ENCODE data around the gene CHMP4A. TPM values are rescaled to one million over a fixed set of nuclear protein-coding genes. Genes with fewer than 3 reads are reported as not detected.
"Not testable (repeated sequence)": the region's sequence is repeated elsewhere in the genome, so short reads cannot be mapped to it uniquely, and the experiment has no call there.

The CHMP4A gene
- polyA plus RNA-seq, 3 donors = 50.6 to 70.2 (median 58.2) TPM

DNA sequence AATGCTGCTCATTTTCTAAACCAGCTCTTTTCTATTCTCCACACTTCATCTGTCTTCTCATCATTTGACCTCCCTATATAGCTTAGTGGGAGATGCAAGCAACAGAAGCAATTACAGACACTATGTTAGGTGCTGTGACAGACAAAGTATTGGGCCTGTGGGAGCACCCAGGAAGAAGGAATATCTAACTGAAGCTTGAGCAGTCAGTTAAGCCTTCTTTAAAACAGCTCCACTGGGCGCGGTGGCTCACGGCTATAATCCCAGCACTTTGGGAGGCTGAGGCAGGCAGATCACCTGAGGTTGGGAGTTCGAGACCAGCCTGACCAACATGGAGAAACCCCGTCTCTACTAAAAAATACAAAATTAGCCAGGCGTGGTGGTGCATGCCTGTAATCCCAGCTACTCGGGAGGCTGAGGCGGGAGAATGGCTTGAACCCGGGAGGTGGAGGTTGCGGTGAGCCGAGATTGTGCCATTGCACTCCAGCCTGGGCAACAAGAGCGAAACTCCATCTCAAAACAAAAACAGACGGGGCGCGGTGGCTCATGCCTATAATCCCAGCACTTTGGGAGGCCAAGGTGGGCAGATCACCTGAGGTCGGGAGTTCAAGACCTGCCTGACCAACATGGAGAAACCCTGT lies 9.9 kb downstream of the CHMP4A start:
- DNase-seq = not testable (repeated sequence)

DNA sequence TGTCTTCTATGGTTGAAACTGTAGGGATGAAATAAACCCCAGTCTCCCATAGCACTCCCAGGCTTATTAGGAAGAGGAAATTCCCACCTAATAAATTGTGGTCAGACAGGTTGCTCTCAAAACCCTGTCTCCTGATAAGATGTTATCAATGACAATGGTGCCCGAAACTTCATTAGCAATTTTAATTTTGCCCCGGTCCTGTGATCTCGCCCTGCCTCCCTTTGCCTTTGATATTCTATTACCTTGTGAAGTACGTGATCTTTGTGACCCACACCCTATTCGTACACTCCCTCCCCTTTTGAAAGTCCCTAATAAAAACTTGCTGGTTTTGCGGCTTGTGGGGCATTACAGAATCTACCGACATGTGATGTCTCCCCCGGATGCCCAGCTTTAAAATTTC lies 10.8 kb downstream of the CHMP4A start:
- not testable (repeated sequence) for DNase-seq

DNA sequence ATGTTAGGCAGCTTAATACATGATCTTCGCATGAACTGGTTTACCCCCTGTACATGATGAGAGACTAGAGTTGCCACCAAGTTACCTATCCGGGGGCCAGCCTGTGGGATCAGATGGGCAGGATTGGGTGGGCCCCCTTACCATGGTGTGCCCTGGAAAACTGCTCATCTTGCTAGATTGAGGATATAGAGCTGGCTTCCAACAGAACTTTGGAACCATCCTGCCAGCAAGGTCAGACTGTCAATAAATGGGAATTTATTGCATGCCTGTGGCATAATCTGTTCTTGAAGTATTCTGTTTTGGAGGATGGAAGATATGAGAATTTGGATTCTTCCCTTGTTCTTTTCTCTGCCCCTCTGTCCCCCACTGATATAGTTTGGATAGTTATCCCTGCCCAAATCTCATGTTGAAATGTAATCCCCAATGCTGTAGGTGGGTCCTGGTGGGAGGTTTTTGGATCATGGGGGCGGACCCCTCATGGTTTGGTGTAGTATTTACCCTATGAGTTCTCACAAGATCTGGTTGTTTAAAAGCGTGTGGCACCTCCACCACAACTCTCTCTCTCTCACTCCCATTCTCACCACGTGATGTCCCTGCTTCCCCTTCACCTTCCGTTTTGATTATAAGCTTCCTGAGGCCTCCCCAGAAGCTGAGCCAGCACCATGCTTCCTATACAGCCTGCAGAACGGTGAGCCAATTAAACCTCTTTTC lies 14.3 kb downstream of the CHMP4A start:
- no peak for DNase-seq

DNA sequence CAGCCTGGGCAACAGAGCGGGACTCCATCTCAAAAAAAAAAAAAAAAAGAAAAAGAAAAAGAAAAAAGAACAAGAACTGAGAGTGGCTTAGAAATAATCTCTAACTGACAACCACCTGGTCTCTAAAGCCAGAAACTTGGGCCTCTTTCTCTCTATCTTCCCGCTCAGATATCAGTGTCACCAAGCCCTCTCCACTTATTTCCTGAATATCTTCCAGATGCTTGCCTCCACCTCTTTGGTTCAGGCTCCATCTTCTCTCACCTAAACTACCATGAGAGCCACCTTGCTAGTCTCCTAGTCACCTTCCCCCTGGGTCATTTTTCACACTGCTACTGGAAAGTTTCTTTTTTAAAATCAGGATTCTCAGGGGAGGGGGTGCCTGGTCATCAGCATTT lies 16.2 kb downstream of the CHMP4A start:
- no peak for DNase-seq

DNA sequence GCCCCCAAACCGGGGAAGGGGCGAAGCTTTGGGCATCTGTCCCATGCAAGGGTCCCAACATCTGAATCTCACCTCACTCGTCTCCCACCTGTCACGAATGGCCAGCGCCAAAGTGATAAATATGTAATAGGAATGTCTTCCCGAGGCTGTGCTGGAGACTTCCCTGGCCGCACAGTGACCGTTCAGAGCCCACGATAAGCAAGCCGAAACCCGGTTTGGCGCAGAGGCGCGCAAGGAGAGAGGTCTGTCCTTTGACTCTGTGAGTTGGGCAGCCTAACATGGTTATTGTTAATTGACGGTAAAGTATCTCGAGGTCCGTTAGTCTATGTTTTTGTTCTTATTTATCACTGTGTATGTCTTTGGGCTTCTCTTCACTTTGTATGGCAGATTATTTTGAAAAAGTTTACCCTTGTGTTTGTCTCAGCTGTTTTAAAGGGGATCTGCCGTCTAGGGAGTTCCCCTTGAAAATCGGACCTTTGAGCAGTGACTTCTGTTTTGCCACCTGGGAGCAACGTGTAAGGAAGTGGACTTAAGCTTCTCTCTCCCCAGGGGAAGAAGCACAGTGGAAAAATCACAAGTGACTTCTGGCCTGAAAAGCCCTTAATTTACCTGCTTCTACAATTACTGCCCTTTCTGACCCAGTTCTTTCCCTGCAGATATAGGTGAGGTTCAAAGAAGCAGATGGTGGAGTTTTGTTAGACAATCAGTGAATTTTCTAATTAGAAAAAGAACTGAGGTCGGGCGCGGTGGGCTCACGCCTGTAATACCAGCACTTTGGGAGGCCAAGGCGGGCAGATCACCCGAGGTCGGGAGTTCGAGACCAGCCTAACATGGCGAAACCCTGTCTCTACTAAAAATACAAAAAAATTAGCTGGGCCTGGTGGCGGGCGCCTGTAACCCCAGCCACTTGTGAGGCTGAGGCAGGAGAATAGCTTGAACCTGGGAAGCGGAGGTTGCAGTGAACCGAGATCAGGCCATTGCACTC lies 16.9 kb downstream of the CHMP4A start:
- DNase-seq = no peak

DNA sequence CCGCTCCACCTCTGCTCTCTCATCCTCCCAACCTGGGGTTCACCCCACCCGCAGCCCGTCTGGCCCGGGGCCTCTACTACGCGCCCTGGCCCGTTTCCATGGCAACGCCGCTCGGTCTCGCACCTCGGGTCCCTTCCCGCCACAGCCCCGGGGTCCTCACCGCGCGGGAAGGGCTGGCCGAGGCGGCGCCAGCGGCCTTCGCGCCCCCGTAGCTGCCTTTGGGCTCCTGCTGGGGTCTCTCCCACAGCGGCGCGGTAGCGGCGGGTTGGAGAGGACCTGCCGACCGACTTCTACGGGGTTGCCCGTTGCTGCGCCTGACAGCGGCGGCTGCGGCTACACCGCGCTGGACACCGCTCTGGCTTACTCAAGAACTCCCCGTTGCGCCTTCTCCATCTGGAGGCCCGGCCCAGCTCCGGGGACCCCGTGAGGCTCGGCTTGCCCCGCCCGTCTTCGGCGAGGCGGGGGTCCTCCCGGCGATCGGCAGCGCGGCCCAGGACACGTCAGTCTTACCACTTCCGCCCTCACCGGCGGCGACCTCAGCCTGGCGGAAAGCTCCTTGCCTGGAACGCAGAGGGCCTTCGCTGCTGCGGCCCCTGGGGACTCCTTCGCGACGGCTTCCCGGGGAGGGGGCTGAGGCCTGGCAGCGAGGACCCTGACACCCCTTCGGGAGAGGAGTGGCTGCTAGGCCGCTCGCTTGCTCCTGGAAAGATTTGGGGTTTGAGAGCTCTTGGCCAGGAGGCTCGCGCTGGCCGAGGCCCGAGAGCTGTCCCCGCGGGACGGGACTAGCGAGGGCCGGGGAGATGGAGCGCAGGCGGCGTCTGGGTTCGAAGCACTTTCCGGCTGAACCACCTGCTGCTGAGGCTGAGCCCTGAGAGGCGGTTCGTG lies 17.9 kb downstream of the CHMP4A start, which contains the start of gene TM9SF1:
Gene TM9SF1, minus strand, starts transcription at position 256 of the 885 bp plus-strand sequence. CDS start 422 bp downstream, outside the sequence.
- DNase-seq = peak; percentile 89

DNA sequence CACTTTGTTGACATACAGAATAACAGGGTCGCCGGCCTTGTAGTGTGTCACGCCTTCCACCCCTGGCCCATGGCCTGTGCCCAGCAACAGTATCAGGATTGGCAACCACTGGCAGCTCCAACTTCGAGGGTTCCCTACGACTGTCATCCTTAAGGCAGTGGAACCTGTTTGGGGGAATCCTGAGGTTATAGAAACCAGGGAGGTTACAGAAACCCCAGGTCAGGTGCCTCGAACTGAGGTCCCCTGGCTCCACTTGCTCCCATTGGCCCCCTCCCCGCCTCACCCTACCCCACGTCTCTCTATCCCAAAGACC lies 18.5 kb downstream of the CHMP4A start:
- DNase-seq = no peak

DNA sequence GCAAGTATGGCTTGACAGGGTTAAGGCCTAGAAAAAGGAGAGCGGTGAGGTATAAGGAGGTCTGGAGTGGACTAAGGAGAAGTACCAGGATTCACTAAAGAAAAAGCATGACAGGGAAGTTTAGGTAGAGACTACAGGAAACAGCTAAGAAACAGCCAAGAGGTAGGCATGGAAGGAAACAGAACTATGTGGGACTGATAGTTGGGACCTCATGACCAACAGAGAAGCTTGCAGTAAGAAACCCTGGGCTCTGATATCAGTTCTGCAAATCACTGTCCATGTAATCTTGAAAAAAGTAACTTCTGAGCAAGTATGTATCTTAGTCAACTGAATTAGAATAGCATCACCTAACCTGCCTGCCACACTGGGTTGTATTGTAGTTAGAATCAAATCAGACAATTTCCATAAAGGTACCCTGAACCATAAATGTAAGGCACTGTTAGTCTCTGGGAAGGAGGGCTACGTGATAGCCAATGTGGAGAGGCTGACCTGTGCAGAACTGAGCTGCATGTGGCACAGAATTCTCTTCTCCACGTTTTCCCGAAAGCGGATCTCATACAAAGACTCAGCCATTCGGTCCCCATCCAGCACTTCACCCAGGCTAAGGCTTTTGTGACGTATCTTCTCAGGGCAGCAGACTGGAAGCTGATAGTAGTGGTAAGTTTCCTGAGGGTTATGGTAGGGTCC lies 19.0 kb downstream of the CHMP4A start:
- DNase-seq = no peak

DNA sequence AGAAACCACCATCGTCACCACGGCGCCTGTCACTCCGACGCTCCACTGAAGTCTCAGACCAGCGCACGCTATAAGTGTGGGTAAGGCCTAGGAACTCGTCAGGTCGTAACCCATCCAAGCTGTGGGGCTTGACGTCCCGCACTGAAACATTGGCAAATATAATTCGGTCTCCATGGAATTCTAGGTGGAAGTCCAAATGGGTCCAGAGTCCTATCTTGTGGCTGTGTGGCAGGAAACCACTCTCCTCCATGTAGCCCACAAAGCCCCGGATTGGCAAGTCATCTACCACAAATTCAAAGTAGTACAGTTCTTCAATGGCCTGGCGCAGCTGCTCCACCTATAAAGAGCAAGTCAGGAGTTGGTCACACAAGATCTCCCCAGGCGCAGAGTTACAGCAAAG lies 20.4 kb downstream of the CHMP4A start:
- DNase-seq = no peak

DNA sequence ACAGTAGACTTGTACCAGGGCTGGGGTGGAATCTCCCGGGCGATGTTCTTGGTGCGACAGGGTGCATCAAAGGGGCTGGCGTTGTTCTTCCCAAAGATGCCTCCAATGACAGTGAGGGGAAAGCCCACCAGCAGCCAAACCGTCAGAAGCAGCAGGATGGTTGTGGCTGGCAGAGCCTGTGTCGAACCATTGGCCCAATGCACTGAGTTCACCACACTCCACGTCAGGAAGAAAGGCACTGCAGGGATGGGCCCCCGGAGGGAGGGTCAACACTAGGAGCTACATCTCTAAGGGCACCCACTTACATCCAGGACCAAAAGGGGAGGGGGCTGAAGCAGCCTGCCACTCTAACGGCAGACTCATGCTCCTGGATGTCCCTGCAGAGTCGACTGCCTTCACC lies 22.9 kb downstream of the CHMP4A start:
- no peak for DNase-seq

DNA sequence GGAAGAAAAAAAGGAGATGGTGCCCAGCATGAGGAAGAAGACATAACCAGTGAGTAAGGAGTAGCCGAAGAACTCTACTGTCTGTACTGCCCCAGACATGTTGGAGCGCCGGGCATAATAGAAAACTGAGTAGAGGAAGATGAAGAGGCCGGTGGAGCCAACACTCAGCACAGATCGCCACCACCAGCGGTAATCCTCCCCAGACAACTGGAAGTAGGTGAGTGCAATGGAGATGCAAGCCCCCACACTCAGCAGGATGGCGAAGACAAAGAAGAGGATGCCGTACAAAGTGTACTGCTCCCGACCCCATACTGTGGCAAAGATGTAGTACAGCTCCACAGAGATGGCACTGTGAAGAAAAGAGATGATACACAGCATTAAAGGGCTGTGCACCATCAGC lies 23.8 kb downstream of the CHMP4A start:
- DNase-seq = no peak

DNA sequence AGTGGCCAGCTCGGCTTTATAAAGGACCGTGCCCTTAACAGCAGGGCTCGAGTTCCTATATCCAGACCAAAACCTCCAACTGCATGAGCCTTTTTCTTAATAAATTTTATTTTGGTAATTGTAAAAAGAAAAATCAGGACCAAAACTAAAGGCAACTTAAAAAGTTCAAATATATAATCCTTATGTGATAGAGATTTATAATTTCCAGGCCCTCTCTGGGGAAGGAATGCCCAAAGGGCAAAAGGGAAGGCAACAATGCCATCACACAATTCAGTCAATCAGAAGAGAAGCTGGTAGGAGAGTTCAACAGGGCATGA lies 24.3 kb downstream of the CHMP4A start:
- DNase-seq = no peak

DNA sequence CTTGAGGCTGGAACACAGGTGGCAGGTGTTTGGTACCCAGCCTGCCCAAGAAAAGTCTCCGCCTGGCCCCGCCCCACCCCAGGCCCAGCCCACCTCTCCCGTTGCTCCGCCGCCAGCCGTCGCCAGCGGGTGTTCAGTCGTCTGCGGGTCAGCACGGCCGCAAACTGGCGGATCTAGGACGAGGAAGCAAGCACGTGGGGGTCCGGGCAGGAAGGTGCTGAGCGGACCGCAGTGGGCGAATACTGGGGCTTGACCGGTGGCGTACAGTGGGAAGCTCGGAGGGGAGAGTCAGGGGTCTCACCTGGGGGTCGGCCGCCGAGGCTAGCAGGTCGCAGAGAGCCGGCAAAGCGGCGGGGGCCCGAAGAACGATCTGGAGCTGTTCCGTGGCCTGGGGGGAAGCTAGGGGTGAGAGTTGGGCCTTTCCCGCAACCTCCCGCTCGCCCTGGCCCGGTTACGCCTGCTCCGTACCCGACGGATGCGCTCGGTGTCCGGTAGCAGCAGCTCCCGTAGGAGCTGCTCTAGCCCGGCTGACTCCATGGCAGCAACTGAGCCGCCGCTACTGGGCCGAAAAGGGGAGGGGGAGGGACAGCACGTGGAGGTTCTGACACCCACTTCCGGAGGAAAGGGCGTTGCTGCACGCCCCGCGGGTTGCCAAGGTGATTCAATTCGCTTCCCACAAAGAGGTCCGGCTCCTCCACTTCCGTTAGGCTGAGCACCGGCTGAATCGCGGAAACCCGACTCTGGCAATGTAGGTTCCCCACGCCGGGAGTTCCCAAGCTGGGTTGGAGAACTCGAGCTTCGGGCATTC lies 24.8 kb downstream of the CHMP4A start, which contains the start of gene IPO4:
Gene IPO4, minus strand, starts transcription at position 566 of the 808 bp plus-strand sequence. Its CDS starts 29 bp downstream, at position 537.
- DNase-seq = peak; percentile 97

DNA sequence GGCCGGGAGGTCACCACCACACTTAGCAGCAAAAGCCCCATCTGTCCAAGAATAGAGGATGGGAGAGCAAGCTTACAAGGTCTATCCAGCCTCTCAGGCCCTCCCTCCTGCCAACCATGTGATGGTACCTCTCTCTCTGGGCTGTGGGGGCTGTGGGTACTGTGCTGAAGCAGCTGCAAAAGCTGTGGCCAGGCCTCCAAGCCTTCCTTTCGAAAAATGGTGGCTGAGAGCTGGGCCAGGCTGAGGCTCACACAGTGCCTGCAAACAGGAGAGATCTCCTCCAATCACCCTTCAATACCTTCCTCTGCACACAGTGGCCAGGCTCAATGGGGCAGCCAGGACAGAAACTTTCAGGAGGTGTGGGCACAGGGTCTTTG lies 25.8 kb downstream of the CHMP4A start:
- DNase-seq = no peak

DNA sequence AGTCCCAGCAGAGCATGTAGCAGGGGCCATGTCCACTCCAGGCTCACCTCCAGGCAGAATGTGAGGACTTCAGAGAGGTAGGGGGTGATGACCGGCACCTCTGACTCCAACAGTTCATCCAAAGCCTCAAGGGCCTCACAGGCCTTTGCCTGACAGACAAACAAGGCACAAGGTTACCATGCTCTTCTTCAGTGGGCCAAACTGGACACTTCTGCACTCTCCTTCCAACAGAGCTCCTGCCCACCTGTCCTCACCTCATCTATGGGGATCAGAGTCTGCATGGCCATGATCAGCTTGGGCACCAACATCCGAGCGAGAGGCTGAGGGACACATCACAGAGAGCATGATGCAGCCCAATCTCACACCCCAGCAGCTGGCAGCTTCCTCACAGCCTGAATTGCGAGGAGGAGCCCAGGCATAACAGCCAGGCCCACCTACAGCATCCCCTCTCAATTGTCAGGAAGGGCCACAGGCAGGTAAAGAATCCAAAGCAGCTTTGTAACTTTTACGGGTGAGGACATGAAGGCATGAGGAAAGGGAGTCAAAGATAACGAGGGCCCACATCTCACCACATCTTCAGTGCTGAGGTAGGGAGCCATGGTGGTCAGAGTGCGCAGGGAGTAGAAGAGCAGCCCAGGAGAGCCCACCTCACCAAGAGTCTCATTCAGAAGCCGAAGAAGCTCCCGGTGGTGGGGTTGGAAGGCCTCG lies 26.3 kb downstream of the CHMP4A start:
- no peak for DNase-seq

DNA sequence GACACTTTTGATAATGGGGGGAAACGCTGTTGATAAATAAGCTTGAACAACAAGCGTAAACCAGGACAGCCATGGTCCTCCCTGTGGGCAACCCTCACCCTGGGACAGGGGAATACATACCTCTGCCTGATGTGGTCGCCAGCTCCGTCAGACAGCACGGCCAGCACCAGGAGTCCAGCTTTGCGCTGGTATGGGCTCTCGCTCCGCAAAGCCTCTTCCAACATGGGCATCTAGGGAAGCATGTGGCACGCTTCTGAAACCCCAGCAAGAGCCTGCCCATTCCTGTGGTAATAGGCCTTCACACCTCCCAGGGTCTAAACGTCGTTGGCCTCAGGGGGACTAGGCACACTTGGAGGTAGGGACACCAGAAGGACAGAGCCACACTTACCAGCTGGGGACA lies 27.5 kb downstream of the CHMP4A start:
- DNase-seq = no peak

DNA sequence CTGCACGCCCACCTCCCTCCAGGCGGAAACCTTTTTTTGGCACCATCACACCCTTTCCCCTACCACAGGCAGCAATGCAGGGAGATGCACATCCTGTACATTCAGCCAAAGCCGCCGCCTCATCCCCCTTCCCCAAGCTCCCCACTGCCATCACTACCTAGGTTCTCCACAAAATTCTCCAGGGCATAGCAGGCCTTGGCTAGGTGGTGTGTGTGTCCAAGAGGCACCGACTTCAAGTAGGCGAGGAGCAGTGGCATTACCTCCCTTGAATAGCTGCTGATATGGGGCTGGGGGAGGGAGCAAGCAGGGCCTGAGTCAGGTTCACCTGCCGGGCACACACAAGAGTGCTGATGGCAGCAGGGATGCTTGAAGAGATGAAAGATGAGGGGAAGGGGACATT lies 28.3 kb downstream of the CHMP4A start:
- DNase-seq = no peak

DNA sequence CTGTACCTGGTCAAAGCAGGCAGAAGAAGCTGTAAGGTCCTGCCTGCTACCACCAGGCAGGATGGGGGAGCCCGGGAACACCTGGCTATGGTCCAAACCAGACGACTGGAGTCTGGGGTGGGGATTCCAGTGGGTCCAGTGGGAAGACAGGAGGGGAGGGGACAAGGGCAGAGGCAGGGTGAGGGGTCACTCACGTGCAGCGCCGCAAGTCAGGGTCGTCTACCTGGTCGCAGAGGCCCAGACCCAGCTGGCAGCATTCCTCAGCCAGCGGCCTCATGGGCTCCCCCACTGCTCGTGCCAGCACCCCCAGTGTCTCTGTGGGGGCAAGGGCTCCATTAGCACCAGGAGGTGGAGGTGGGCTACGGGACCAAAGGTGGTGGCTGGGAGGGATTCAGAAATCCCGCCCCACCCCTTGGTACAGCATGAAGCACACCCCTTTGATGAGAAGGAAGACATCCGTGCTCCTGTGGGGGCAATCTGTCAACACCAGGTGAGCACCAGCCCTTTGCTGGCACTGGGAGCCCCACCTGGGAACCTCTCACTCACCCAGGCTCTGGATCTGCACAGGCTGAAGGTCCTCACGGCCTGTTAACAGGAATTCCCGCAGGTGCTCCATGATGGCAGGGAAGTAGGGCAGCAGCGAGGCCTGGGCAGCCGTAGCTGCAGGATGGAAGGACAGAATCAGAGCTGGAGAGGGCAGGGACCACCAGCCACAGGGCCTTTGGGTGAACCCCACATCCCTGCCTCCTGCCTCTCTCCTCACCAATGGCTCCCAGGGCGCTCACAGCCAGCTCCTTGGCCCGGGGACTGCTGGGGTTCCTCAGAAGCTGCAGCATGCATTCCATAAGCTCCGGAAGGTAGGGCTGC lies 29.0 kb downstream of the CHMP4A start:
- no peak for DNase-seq

All from renal pelvis (tissue), 4 donors.